GM12873 (cell line): ENCODE measurements around the gene C20orf141.

Experiments used
- TF ChIP-seq, protein P1 (sequence below): IDR thresholded peaks from 2 replicates; pipeline ENCODE4 v1.5.1; 2012; ENCODE audit warnings: low read depth, mild to moderate bottlenecking, moderate library complexity, low read length, control low read depth; ENCODE audit not compliant: insufficient read depth; ENCODE audit errors: missing control alignments

Gene C20orf141

DNA sequence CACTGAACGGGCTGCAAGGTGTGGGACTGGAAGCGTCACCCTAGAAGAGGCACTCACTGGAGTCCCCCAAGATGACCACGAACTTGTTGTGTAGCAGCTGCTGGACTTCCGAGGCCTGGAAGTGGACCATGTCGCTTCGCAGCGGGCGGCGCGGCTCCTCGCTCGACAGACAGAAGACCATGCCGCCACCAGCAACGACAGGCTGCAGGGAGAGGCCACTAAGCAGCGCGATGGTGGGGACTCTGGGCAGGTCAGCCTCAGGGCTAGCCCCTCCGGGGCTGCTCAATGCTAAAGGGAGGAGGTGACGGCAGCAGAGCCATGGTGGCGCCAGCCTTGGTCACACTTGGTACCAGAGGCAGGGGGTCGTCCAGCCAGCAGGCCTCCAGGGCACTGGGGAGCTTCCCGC, 24.9 kb downstream of the C20orf141 start:
- TF ChIP-seq, protein P1, sequence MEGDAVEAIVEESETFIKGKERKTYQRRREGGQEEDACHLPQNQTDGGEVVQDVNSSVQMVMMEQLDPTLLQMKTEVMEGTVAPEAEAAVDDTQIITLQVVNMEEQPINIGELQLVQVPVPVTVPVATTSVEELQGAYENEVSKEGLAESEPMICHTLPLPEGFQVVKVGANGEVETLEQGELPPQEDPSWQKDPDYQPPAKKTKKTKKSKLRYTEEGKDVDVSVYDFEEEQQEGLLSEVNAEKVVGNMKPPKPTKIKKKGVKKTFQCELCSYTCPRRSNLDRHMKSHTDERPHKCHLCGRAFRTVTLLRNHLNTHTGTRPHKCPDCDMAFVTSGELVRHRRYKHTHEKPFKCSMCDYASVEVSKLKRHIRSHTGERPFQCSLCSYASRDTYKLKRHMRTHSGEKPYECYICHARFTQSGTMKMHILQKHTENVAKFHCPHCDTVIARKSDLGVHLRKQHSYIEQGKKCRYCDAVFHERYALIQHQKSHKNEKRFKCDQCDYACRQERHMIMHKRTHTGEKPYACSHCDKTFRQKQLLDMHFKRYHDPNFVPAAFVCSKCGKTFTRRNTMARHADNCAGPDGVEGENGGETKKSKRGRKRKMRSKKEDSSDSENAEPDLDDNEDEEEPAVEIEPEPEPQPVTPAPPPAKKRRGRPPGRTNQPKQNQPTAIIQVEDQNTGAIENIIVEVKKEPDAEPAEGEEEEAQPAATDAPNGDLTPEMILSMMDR: no peak

DNA sequence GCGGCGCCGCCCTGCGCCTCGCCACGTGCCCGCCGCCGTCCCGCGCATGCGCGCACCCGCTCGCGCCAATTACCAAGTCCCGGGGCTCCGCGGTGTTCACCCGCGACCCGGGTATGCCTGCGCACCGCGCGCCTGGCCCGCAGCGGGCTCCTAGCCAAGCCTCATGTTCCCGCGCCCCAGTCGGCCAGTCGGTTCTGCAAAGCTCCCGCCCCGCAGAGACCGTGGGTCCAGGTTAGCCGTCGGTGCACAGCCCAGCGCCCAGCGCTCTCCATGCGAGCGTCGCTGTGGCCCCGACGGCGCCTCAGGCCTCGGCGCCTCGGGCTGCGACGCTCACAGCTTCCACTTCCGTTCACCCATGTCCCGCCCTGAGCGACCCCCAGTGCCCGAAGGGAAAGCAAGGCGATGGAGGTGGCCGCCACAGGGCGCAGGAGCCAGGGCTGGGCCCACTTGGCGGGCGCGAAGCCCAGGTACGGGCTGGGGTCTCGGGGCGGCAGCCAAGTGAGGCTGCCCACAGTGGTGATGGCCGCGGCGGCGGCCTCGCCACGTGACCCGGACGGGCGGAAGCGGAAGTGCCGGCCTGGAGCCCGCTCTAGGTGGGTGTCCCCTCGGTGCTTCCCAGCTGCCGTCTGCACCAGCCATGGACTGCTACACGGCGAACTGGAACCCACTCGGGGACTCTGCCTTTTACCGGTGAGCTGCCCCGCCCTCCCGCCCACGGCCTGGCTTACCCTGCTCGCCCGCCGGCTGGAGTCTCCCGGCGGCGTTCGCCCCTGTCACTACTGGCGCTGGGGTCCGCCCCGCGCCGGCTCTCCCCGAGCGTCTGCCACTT, 25.6 kb downstream of the C20orf141 start, which contains the start of the genes PCED1A and VPS16:
PCED1A (minus strand) TSS at position 518 of the 829 bp plus-strand sequence. CDS start 743 bp downstream, outside the sequence.
VPS16 (plus strand) TSS at position 608 of the 829 bp plus-strand sequence; CDS start at position 638, 30 bp downstream.
- TF ChIP-seq, protein P1: no peak

DNA sequence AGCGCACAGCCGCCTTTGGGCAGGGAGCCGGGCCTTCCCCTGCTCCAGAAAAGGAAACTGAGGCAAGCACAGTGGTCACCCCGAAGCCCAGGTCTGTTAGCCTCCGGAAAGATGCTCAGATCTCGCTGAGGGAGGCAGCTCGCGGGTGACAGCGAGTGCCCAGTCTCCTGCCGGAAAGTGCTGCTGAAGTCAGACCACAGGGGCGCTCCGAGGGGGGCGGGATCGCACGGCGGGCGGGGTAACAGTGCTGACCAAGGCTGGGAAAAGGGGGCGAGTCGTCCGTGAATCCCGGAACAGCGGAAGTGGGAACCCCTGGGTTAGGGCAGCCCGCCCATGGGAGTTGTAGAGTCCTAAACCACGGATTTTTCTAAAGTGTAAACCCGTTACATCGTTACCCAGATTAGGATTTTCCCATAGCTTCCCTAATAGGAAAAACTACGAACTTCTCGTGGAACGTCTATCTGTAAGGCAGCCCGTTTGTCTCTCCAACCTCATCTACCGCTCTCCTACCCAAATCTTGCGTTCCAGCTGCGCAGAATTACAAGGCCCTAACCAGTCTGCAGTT, 26.3 kb downstream of the C20orf141 start:
- TF ChIP-seq, protein P1: no peak

DNA sequence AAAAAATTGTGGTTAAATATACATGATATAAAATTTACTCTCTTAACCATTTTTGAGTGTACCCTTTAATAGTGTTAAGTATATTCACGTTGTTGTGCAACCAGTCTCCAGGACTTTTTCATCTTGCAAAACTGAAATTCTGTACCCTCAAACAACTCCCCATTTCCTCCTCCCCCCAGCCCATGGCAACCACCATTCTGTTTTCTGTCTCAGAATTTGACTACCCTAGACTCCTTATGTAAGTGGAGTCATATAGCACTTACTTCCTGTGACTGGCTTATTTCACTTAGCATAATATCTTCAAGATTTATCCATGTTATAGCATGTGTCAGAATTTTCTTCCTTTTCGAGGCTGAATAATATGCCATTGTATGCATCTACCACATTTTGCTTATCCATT, 30.8 kb downstream of the C20orf141 start:
- TF ChIP-seq, protein P1: no peak

DNA sequence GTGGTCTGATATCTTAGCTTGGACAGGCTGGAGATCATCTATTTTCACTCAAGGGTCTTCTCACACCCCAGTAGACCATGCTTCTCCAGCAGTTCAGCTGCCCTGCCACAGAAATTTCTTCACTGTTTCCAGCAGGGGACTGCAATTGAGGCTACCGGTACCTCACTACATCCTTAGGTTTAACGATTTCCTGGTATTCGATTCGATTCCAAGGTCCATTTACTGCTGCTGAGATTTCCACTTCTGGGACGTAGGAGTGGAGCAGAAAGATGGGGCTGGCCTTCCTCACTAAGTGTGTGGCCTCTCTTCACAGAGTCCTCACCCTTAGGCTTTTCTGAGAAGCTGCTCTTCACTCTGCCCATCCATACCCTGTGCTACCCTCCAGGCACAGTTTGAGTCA, 31.9 kb downstream of the C20orf141 start:
- TF ChIP-seq, protein P1: no peak

DNA sequence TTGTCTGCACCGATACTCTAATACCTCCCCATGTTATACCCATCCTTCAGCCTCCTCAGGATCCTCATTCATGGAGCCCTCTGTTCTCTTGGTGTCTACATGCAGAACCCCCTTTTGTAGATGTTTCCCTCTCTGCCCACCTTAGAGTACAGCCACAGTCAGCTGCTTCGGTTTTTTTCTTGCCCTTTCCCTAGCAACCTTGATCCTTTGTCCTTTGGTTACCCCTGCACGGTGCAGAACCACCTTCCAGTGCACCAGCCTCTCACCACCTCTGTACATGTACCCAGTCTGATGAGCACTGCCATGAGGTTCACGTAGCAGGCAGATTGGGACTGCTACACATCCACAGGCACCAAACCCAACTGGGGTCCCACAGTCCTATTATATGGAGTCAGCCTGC, 33.0 kb downstream of the C20orf141 start:
- TF ChIP-seq, protein P1: no peak

DNA sequence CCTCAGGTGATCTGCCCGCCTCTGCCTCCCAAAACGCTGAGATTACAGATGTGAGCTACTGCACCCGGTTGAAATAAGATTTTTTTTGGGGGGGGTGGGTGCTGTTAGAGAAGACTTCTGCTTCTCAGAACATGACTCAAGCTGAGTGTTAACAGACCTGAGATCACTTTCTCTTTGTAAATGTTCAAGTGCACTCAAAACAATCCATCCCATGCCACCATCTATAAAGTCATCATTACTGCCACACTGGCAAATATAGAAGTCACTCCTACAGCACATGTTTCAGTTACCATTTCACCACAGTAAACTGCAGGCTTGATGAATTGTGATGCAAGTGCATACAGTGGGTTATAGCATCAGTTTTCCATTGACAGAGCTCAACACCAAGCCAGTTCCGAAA, 34.7 kb downstream of the C20orf141 start:
- TF ChIP-seq, protein P1: no peak
